ENCODE data around the gene ABCA1. TPM values are rescaled to one million over a fixed set of nuclear protein-coding genes. Genes with fewer than 3 reads are reported as not detected.

ABCA1 gene
- total RNA-seq, 4 donors from 2014 or later, result 4.9 to 23.8 (median 21.5) TPM

DNA sequence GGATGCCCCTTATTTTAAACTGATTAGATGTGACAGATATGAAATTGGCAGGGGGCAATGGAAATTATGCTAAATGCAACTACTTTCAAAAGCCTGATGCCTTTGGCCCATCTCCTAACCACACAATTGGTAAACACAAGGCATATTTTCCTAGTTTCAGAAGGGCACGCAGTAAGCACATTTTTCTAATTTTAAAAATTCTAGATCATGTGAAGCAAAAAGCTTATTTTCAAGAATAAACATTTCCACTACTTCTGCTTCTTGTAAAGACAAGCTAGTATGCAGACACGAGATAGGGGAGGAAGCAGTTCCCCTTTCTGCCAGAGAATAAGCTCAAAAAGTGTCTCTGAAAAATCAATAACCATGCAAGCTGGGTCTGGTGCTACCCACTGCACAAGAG, 67.7 kb downstream of the ABCA1 start:
- peaks cover 31 to 34% of the 10 kb centered on the region in 2 donors for H3K4me1 ChIP-seq
- H3K36me3 ChIP-seq, result peaks cover 3 to 31% of the 10 kb centered on the region in 2 donors
- intact Hi-C loops (cut with DNase I; ENCODE audit: low total_unique reads), result no loop called here
- H3K9me3 ChIP-seq, result no peaks in the 10 kb centered on the region
- TF ChIP-seq, protein P1, sequence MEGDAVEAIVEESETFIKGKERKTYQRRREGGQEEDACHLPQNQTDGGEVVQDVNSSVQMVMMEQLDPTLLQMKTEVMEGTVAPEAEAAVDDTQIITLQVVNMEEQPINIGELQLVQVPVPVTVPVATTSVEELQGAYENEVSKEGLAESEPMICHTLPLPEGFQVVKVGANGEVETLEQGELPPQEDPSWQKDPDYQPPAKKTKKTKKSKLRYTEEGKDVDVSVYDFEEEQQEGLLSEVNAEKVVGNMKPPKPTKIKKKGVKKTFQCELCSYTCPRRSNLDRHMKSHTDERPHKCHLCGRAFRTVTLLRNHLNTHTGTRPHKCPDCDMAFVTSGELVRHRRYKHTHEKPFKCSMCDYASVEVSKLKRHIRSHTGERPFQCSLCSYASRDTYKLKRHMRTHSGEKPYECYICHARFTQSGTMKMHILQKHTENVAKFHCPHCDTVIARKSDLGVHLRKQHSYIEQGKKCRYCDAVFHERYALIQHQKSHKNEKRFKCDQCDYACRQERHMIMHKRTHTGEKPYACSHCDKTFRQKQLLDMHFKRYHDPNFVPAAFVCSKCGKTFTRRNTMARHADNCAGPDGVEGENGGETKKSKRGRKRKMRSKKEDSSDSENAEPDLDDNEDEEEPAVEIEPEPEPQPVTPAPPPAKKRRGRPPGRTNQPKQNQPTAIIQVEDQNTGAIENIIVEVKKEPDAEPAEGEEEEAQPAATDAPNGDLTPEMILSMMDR (IDR thresholded peaks at IDR 0.05 in 4 of 5, conservative IDR thresholded peaks at IDR 0.05 in 1 of 5), result no peak
- TF ChIP-seq POLR2A (IDR thresholded peaks at IDR 0.05), result no peak
- DNase-seq (no peak), ATAC-seq (no peak)
- H3K4me3 ChIP-seq, result no peak overlapping the region
- in situ Hi-C loops (cut with MboI; ENCODE audit: low sequenced_read_pairs in 4 of 4), result loop anchor here (5.0 to 25.0 kb wide), 9 partner anchors 125 to 555 kb away; no protein-coding TSS in a partner anchor
- no peaks in the 10 kb centered on the region for H3K27me3 ChIP-seq
- peak overlapping the region in 3 of 4 donors; percentile 16 to 61 (median 26) for H3K27ac ChIP-seq

DNA sequence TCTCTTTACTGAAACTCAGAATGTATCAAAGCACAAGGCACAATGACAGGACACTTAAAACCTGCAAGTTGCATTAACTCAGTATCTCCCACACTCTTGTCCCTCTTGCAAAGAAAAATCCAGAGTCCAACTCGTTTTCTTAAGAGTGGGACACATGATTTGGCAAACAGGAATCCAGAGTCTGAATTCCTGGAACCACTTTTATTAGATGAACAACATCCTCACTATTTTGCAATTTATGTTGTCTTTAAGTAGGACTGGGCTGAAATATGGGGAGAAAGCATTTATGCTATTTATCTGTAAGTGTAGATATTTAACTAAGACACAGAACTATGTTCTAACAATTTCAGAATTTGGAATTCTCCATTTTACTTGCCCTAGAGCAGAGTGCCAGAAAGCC, 69.1 kb downstream of the ABCA1 start:
- Histone ChIP-seq H3K36me3 (peaks cover 3 to 31% of the 10 kb centered on the region in 2 donors), H3K27ac (peak overlapping the region in 2 of 4 donors; percentile 26 to 61), H3K4me1 (peaks cover 30% of the 10 kb centered on the region in 2 donors), H3K27me3 (no peaks in the 10 kb centered on the region), H3K9me3 (no peaks in the 10 kb centered on the region), H3K4me3 (no peak overlapping the region)
- ATAC-seq, result no peak
- intact Hi-C loops (cut with DNase I; ENCODE audit: low total_unique reads), result no loop called here
- in situ Hi-C loops (cut with MboI; ENCODE audit: low sequenced_read_pairs in 4 of 4), result loop anchor here in 2 of 4 donors (25.0 kb wide), 2 partner anchors 128 to 553 kb away; no protein-coding TSS in a partner anchor
- TF ChIP-seq, protein P1 (IDR thresholded peaks at IDR 0.05 in 4 of 5, conservative IDR thresholded peaks at IDR 0.05 in 1 of 5), result no peak
- no peak for TF ChIP-seq POLR2A (IDR thresholded peaks at IDR 0.05)
- no peak for DNase-seq

DNA sequence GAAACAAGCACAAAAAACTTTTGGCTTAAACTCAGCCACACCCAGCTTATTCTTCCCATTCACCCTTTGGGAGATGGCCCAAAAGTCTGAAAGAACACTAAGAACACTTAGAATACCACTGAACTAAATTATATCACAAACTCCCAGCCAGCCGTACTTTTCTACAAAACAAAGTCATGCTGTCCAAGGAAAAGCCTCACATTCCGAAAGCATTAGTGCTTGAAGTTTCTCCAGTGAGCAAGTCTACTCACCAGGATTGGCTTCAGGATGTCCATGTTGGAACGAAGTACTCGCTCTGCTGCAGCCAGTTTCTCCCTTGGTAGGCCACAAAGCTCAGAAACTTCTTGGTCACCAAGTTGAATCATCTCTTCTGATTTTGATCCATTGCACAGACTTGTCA, 69.7 kb downstream of the ABCA1 start:
- Histone ChIP-seq H3K27ac (peak overlapping the region in 1 of 4 donors; percentile 22), H3K27me3 (no peaks in the 10 kb centered on the region), H3K36me3 (peaks cover 3 to 31% of the 10 kb centered on the region in 2 donors), H3K9me3 (no peaks in the 10 kb centered on the region), H3K4me3 (no peak overlapping the region), H3K4me1 (peaks cover 25% of the 10 kb centered on the region in 2 donors)
- DNase-seq (no peak), ATAC-seq (no peak)
- TF ChIP-seq, protein P1 (IDR thresholded peaks at IDR 0.05 in 4 of 5, conservative IDR thresholded peaks at IDR 0.05 in 1 of 5), result no peak
- TF ChIP-seq POLR2A (IDR thresholded peaks at IDR 0.05), result no peak
- in situ Hi-C loops (cut with MboI; ENCODE audit: low sequenced_read_pairs in 4 of 4) (loop anchor here in 2 of 4 donors (25.0 kb wide), 2 partner anchors 129 to 554 kb away; no protein-coding TSS in a partner anchor), intact Hi-C loops (cut with DNase I; ENCODE audit: low total_unique reads) (no loop called here)

DNA sequence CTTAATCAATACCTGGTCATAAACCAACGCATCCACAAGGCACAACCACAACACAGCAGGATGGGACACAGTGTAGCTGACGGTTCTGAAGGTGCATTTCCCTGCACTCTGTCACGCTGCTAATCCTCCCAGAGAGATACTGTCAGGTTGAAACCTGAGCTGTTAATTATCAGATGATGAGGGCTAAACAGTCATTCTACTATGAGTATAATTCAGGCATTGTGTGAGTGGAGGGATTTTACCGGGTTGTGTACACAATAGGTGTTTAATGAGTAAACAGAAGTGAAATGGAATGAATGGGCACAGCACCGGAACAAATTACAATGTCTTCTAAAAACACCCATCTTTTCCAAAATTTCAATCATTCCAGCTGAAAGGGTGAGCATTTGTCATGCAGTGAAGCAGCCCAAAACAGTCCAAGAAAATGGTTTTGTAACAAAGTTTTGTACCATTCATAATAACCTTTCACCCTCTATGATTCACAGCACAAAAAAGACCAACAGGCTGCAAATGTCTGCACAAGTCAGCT, 71.5 kb downstream of the ABCA1 start:
- H3K36me3 ChIP-seq, result peaks cover 3 to 30% of the 10 kb centered on the region in 2 donors
- H3K27me3 ChIP-seq, result no peaks in the 10 kb centered on the region
- H3K4me3 ChIP-seq, result no peak overlapping the region
- H3K9me3 ChIP-seq, result no peaks in the 10 kb centered on the region
- intact Hi-C loops (cut with DNase I; ENCODE audit: low total_unique reads), result no loop called here
- TF ChIP-seq, protein P1 (IDR thresholded peaks at IDR 0.05 in 4 of 5, conservative IDR thresholded peaks at IDR 0.05 in 1 of 5), result no peak
- no peak for TF ChIP-seq POLR2A (IDR thresholded peaks at IDR 0.05)
- H3K4me1 ChIP-seq, result peaks cover 20 to 27% of the 10 kb centered on the region in 2 donors
- no peak for DNase-seq
- in situ Hi-C loops (cut with MboI; ENCODE audit: low sequenced_read_pairs in 4 of 4), result loop anchor here in 2 of 4 donors (25.0 kb wide), 2 partner anchors 131 to 556 kb away; no protein-coding TSS in a partner anchor
- ATAC-seq, result no peak
- peak overlapping the region; percentile 42 to 65 (median 57) for H3K27ac ChIP-seq
